PC-3 (cell line): ENCODE results near the gene GADL1. TPM values are rescaled to one million over a fixed set of nuclear protein-coding genes. Genes with fewer than 3 reads are reported as not detected.

ENCODE experiments used
- ATAC-seq: fragments of 200-7000 bp; cut with Tn5 transposase; 2 replicates; pipeline ENCODE4 v1.9.1; 2020; ENCODE audit warnings: mild to moderate bottlenecking, moderate library complexity
- BruUV-seq: library from RNA; stranded (reverse); fragments of 400-500 nt; replicated peaks from 2 replicates; lab custom pipeline; 2021; lab: Mats Ljungman, UMichigan
- CTCF ChIA-PET: fragments of 300-600 bp; sonication (Branson Sonifier 250); formaldehyde crosslinking; loops from one replicate; lab custom pipeline; 2022; ENCODE audit warnings: antibody characterized with exemption; lab: Charles Lee
- POLR2A ChIA-PET: fragments of 300-600 bp; sonication (Branson Sonifier 250); formaldehyde crosslinking; loops from one replicate; lab custom pipeline; 2022; ENCODE audit warnings: antibody characterized with exemption; ENCODE audit not compliant: unreplicated experiment; lab: Charles Lee
- DNase-seq: peaks from one replicate; pipeline ENCODE4 v3.0.0-alpha.2; 2015
- H2AFZ ChIP-seq: fragments of 300-600 bp; sonication (generic); 2 replicates; pipeline ENCODE4 v1.6.0; 2016; ENCODE audit warnings: antibody characterized with exemption, low read length
- H3F3A ChIP-seq: fragments of 300-600 bp; sonication (generic); one replicate; pipeline ENCODE4 v1.6.0; 2017; ENCODE audit warnings: antibody characterized with exemption, low read length, control low read depth, mild to moderate bottlenecking; ENCODE audit not compliant: unreplicated experiment
- H3K27ac ChIP-seq: fragments of 300-600 bp; sonication (generic); 2 replicates; pipeline ENCODE4 v1.5.1; 2016; ENCODE audit warnings: mild to moderate bottlenecking, low read length
- H3K27me3 ChIP-seq: fragments of 300-600 bp; sonication (generic); 2 replicates; pipeline ENCODE4 v1.6.1; 2016; ENCODE audit warnings: low read length, mixed read lengths
- H3K36me3 ChIP-seq: fragments of 300-600 bp; sonication (generic); 2 replicates; pipeline ENCODE4 v1.6.1; 2016; ENCODE audit warnings: low read depth, mixed run types, low read length, mixed read lengths
- H3K4me1 ChIP-seq: fragments of 300-600 bp; sonication (generic); 2 replicates; pipeline ENCODE4 v1.5.1; 2016; ENCODE audit warnings: low read length; ENCODE audit not compliant: insufficient read depth
- H3K4me2 ChIP-seq: fragments of 300-600 bp; sonication (generic); 2 replicates; pipeline ENCODE4 v1.6.0; 2016; ENCODE audit warnings: low read length
- H3K4me3 ChIP-seq: fragments of 300-600 bp; sonication (generic); 2 replicates; pipeline ENCODE4 v1.5.1; 2016; ENCODE audit warnings: mild to moderate bottlenecking, low read length, mixed read lengths
- H3K79me2 ChIP-seq: fragments of 300-600 bp; sonication (generic); 2 replicates; pipeline ENCODE4 v1.6.1; 2017; ENCODE audit warnings: low read length, mixed read lengths
- H3K9ac ChIP-seq: fragments of 300-600 bp; sonication (generic); 2 replicates; pipeline ENCODE4 v1.6.0; 2016; ENCODE audit warnings: mild to moderate bottlenecking, low read length
- H3K9me2 ChIP-seq: fragments of 300-600 bp; sonication (generic); replicated peaks from 2 replicates; pipeline ENCODE4 v1.6.1; 2016; ENCODE audit warnings: mixed run types, low read length, mixed read lengths
- H3K9me3 ChIP-seq: fragments of 300-600 bp; sonication (generic); 2 replicates; pipeline ENCODE4 v1.6.1; 2016; ENCODE audit warnings: low read length, mixed read lengths
- H4K20me1 ChIP-seq: fragments of 300-600 bp; sonication (generic); 2 replicates; pipeline ENCODE4 v1.6.1; 2016; ENCODE audit warnings: low read length, mixed read lengths
- CTCF ChIP-seq: fragments of 300-600 bp; sonication (generic); conservative IDR thresholded peaks from 2 replicates; pipeline ENCODE4 v1.5.1; 2017; ENCODE audit warnings: antibody characterized with exemption, low read depth, mild to moderate bottlenecking, low read length
- EZH2 ChIP-seq: fragments of 300-600 bp; sonication (generic); IDR thresholded peaks from one replicate; pipeline ENCODE4 v1.6.1; 2017; ENCODE audit warnings: antibody characterized with exemption, mild to moderate bottlenecking, low read length; ENCODE audit not compliant: unreplicated experiment
- EZH2phosphoT487 ChIP-seq: fragments of 300-600 bp; sonication (generic); IDR thresholded peaks from 2 replicates; pipeline ENCODE4 v1.6.1; 2018; ENCODE audit warnings: mild to moderate bottlenecking, antibody characterized with exemption, low read length, borderline replicate concordance
- intact Hi-C: fragments of 100-400 bp; cut with micrococcal nuclease; formaldehyde crosslinking; loops from 2 replicates; pipeline ENCODE4 v1.9.0; 2023
- total RNA-seq: library from RNA; depleted of rRNA; stranded (reverse); fragments of >200 nt; gene quantifications from 2 replicates; pipeline ENCODE4 v1.2.3, GENCODE V29; 2014

Gene GADL1
- total RNA-seq, 1 experiment from 2014 or later, result not detected

- Histone ChIP-seq H3K27me3 (no peaks in the 10 kb centered on the region), H3K36me3 (no peaks in the 10 kb centered on the region), H3K9ac (no peak overlapping the region), H2AFZ (no peak overlapping the region), H3K4me3 (no peak overlapping the region), H3K4me2 (no peak overlapping the region), H3K9me2 (no peaks in the 10 kb centered on the region), H4K20me1 (no peaks in the 10 kb centered on the region), H3K79me2 (no peaks in the 10 kb centered on the region), H3K27ac (no peak overlapping the region), H3K9me3 (no peaks in the 10 kb centered on the region), H3F3A (no peaks in the 10 kb centered on the region), H3K4me1 (0 out of 2 replicates have a peak, but pooled peaks cover 3% of the 10 kb centered on the region)
- POLR2A ChIA-PET, result no interaction called here
- TF ChIP-seq EZH2phosphoT487 (no peak), CTCF (no peak), EZH2 (no peak)
- ATAC-seq, result no peak
- BruUV-seq, result no TSS peak
- no peak for DNase-seq
- intact Hi-C loops, result no loop called here
- CTCF ChIA-PET, result no interaction called here
Measured at GRCh38 chr3:30848087-30848779, 46.2 kb downstream of the GADL1 start.

DNA sequence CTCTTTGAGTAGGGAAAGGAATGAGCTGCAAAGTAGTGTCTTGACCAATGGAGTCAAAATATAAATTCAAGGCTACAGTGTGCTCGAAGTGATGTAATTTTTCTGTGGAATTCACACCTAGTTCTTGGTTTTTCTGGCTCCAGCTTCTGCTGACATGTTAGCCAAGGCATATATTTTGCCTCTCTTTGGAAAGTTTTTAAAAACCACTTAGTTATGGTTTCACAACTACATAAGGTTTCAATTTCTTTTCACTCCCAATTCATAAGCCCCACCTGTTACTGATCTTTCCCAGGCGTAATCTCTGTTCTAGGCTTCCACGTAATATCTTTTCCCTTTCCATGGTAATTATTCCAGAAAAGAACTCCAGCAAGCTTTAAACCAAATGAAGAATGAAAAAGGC is 46.9 kb downstream of the GADL1 start:
- ChIA-PET CTCF (no interaction called here), POLR2A (no interaction called here)
- Histone ChIP-seq H2AFZ (no peak overlapping the region), H3K4me3 (no peak overlapping the region), H3K4me1 (0 out of 2 replicates have a peak, but pooled peaks cover 3% of the 10 kb centered on the region), H3F3A (no peaks in the 10 kb centered on the region), H3K36me3 (no peaks in the 10 kb centered on the region), H3K4me2 (no peak overlapping the region), H3K9ac (no peak overlapping the region), H3K27ac (no peak overlapping the region), H4K20me1 (no peaks in the 10 kb centered on the region), H3K9me2 (no peaks in the 10 kb centered on the region), H3K79me2 (no peaks in the 10 kb centered on the region), H3K27me3 (no peaks in the 10 kb centered on the region), H3K9me3 (no peaks in the 10 kb centered on the region)
- DNase-seq, result no peak
- no peak for ATAC-seq
- no TSS peak for BruUV-seq
- intact Hi-C loops, result no loop called here
- TF ChIP-seq CTCF, result no peak
- TF ChIP-seq EZH2phosphoT487, result no peak
- TF ChIP-seq EZH2, result no peak

DNA sequence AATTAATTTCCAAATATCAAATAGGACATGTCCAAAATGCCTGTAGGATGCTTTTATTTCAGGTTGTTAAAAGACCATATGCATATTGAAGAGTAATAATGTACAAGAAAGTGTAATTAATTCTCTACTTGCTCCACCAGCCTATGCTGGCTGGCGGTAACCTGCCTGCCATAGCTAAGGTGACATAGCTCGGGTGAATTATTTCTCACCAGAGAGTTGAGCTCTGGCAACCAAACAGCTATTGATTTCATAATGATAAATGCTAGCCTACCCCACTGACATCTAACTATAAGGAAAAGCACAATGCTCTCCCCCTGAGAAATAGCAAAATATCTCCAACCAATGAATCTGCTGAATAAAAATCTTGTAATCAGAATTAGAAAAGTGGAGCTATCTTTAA is 48.9 kb downstream of the GADL1 start:
- H3K9ac ChIP-seq, result no peak overlapping the region
- H2AFZ ChIP-seq, result no peak overlapping the region
- 0 out of 2 replicates have a peak, but pooled peaks cover 3% of the 10 kb centered on the region for H3K4me1 ChIP-seq
- ATAC-seq (no peak), DNase-seq (no peak)
- H3K36me3 ChIP-seq, result no peaks in the 10 kb centered on the region
- no TSS peak for BruUV-seq
- H4K20me1 ChIP-seq, result no peaks in the 10 kb centered on the region
- no peak for TF ChIP-seq CTCF
- no peak for TF ChIP-seq EZH2
- no peak for TF ChIP-seq EZH2phosphoT487
- no peaks in the 10 kb centered on the region for H3K79me2 ChIP-seq
- no peaks in the 10 kb centered on the region for H3K9me2 ChIP-seq
- H3K9me3 ChIP-seq, result no peaks in the 10 kb centered on the region
- no peak overlapping the region for H3K4me2 ChIP-seq
- H3K27ac ChIP-seq, result no peak overlapping the region
- no peaks in the 10 kb centered on the region for H3K27me3 ChIP-seq
- H3K4me3 ChIP-seq, result no peak overlapping the region
- CTCF ChIA-PET, result no interaction called here
- intact Hi-C loops, result no loop called here
- no peaks in the 10 kb centered on the region for H3F3A ChIP-seq
- POLR2A ChIA-PET, result no interaction called here
